DOHH2 (cell line): ENCODE results near the gene SUGCT.

Experiments used
- H3F3A ChIP-seq: fragments of 200-600 bp; sonication (generic), shearing (Covaris generic); 2 replicates; pipeline ENCODE4 v1.6.0; 2016; ENCODE audit warnings: antibody characterized with exemption, mild to moderate bottlenecking; ENCODE audit not compliant: control insufficient read depth, insufficient read depth
- H3K27ac ChIP-seq: fragments of 200-600 bp; sonication (generic); 2 replicates; pipeline ENCODE4 v1.5.1; 2014; ENCODE audit warnings: low read depth, mild to moderate bottlenecking, low read length, moderate library complexity
- H3K27me3 ChIP-seq: fragments of 200-600 bp; sonication (generic); 2 replicates; pipeline ENCODE4 v1.6.1; 2014; ENCODE audit warnings: mild to moderate bottlenecking, low read length, mixed read lengths; ENCODE audit not compliant: control insufficient read depth
- H3K36me3 ChIP-seq: fragments of 200-600 bp; sonication (generic); 2 replicates; pipeline ENCODE4 v1.6.1; 2014; ENCODE audit warnings: mild to moderate bottlenecking, low read length, moderate library complexity, mixed read lengths; ENCODE audit not compliant: control insufficient read depth
- H3K4me1 ChIP-seq: fragments of 200-600 bp; sonication (generic); 2 replicates; pipeline ENCODE4 v1.6.1; 2014; ENCODE audit warnings: mild to moderate bottlenecking, low read length, mixed read lengths; ENCODE audit not compliant: control insufficient read depth
- H3K4me2 ChIP-seq: fragments of 200-600 bp; sonication (generic); 2 replicates; pipeline ENCODE4 v1.6.0; 2014; ENCODE audit warnings: mild to moderate bottlenecking, low read length, moderate library complexity
- H3K4me3 ChIP-seq: fragments of 200-600 bp; sonication (generic); 2 replicates; pipeline ENCODE4 v1.5.1; 2014; ENCODE audit warnings: mild to moderate bottlenecking, low read length, mixed read lengths
- H3K79me2 ChIP-seq: fragments of 200-600 bp; sonication (generic); 2 replicates; pipeline ENCODE4 v1.6.1; 2014; ENCODE audit warnings: mild to moderate bottlenecking, low read length, mixed read lengths; ENCODE audit not compliant: control insufficient read depth
- H3K9me2 ChIP-seq: fragments of 200-600 bp; sonication (generic); replicated peaks from 2 replicates; pipeline ENCODE4 v1.6.1; 2014; ENCODE audit warnings: mild to moderate bottlenecking, low read length, mixed read lengths; ENCODE audit not compliant: control insufficient read depth
- H3K9me3 ChIP-seq: fragments of 200-600 bp; sonication (generic); 2 replicates; pipeline ENCODE4 v1.6.1; 2014; ENCODE audit warnings: antibody characterized with exemption, low read length, mixed read lengths; ENCODE audit not compliant: control insufficient read depth, insufficient read depth
- H4K20me1 ChIP-seq: fragments of 200-600 bp; sonication (generic); 2 replicates; pipeline ENCODE4 v1.6.0; 2014; ENCODE audit warnings: low read depth, mild to moderate bottlenecking, antibody characterized with exemption, low read length, moderate library complexity; ENCODE audit not compliant: control insufficient read depth, insufficient read depth
- CTCF ChIP-seq: fragments of 200-600 bp; sonication (generic); IDR thresholded peaks from one replicate; pipeline ENCODE4 v1.5.1; 2014; ENCODE audit warnings: antibody characterized with exemption, mild to moderate bottlenecking, low read depth, low read length; ENCODE audit not compliant: poor library complexity, severe bottlenecking
- EZH2phosphoT487 ChIP-seq: fragments of 200-600 bp; sonication (generic); IDR thresholded peaks from 2 replicates; pipeline ENCODE4 v1.6.1; 2017; ENCODE audit warnings: borderline replicate concordance, mild to moderate bottlenecking, antibody characterized with exemption, low read length, moderate library complexity, mixed read lengths

The SUGCT gene

GRCh38 chr7:40655426-40655825 is 520.6 kb downstream of the SUGCT start:
- Histone ChIP-seq H3K79me2 (no peaks in the 10 kb centered on the region), H3K27ac (no peak overlapping the region)

GRCh38 chr7:40656349-40656748 is 521.5 kb downstream of the SUGCT start:
- Histone ChIP-seq H3K9me3 (no peaks in the 10 kb centered on the region), H3K4me2 (no peak overlapping the region), H3K27me3 (no peaks in the 10 kb centered on the region), H3F3A (no peaks in the 10 kb centered on the region), H3K4me1 (no peaks in the 10 kb centered on the region), H4K20me1 (no peaks in the 10 kb centered on the region), H3K4me3 (no peak overlapping the region), H3K27ac (no peak overlapping the region), H3K36me3 (no peaks in the 10 kb centered on the region), H3K9me2 (no peaks in the 10 kb centered on the region), H3K79me2 (no peaks in the 10 kb centered on the region)
- no peak for TF ChIP-seq EZH2phosphoT487
- no peak for TF ChIP-seq CTCF

More at GRCh38 chr7:40655426-40655825, 520.6 kb downstream of the SUGCT start:
- Histone ChIP-seq H3K9me2 (no peaks in the 10 kb centered on the region), H3K27me3 (no peaks in the 10 kb centered on the region), H3K4me1 (no peaks in the 10 kb centered on the region), H3F3A (no peaks in the 10 kb centered on the region), H4K20me1 (no peaks in the 10 kb centered on the region), H3K4me3 (no peak overlapping the region), H3K9me3 (0 out of 2 replicates have a peak, but pooled peaks cover 4% of the 10 kb centered on the region), H3K36me3 (no peaks in the 10 kb centered on the region), H3K4me2 (no peak overlapping the region)
- no peak for TF ChIP-seq CTCF
- TF ChIP-seq EZH2phosphoT487, result no peak

GRCh38 chr7:40658729-40659128 is 523.9 kb downstream of the SUGCT start:
- Histone ChIP-seq H3F3A (no peaks in the 10 kb centered on the region), H3K9me3 (no peaks in the 10 kb centered on the region), H3K4me3 (no peak overlapping the region), H3K27ac (no peak overlapping the region), H4K20me1 (no peaks in the 10 kb centered on the region), H3K4me1 (no peaks in the 10 kb centered on the region), H3K9me2 (no peaks in the 10 kb centered on the region), H3K79me2 (no peaks in the 10 kb centered on the region), H3K27me3 (no peaks in the 10 kb centered on the region), H3K36me3 (no peaks in the 10 kb centered on the region), H3K4me2 (no peak overlapping the region)
- TF ChIP-seq EZH2phosphoT487 (no peak), CTCF (no peak)
